Stimulated activated CD4-positive, alpha-beta T cell treated with anti-CD3 and anti-CD28 coated beads, TNF-alpha, amount 100 ng/mL, for 4 hours (primary cell): ENCODE results near the gene MACROD2.

ENCODE experiments used
- DNase-seq, 3 experiments: peaks; one replicate each; pipeline ENCODE4 v3.0.0-alpha.2; 2020; ENCODE audit warnings: low read depth in 3 of 3

Gene MACROD2

DNA sequence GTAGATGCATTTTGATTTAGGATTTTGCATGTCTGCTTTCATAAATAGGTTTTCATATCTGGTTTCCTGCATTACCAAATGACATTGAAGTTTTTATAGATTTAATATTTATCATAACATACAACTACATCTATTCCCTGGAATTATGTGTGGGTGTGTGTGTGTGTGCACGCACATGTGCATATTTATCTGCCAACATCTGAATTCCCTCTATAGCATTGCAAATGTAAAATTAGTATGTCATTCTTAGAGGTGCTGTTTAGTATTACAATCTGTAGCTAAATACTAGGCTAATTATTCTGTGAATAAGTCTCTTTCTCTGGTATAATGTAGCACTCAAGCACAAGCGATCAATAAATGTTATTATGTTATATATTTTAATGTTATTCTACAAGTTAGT, 820.0 kb downstream of the MACROD2 start:
- no peak for DNase-seq

DNA sequence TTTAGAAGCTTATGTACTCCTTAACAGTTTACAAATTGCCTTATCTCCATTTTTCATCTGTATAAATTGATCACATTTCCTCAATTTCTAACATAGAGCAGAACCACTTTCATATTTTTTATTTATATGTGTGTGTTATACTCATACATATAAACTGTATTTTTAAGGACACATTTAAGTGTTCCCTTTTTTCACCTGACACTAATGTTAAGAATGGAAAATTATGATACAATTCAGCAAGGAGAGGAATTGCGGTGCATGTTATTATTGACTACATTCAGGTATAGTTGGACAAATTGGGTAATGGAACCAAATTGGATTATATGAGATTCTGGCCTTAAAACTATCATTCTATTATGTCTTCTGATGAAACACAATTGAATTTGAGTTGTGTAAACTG, 821.2 kb downstream of the MACROD2 start:
- no peak for DNase-seq

DNA sequence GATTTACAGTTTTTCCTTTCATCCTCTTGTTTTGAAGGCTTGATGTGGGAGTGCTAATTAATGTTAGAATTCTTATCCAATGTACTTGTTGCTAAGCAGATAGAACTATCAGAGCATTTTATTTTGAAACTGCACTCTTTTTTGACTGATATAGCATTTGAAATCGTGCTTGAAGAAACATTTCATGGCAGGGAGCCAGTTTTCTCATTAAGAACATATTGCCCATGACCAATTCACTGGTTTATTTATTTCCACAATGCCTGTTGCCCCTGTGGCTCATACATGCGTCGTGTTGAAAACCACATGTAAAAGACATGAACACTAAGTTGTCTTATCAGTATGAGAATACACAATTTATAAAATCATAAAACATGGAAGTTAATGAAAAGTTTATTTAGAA, 821.8 kb downstream of the MACROD2 start:
- DNase-seq, result no peak

DNA sequence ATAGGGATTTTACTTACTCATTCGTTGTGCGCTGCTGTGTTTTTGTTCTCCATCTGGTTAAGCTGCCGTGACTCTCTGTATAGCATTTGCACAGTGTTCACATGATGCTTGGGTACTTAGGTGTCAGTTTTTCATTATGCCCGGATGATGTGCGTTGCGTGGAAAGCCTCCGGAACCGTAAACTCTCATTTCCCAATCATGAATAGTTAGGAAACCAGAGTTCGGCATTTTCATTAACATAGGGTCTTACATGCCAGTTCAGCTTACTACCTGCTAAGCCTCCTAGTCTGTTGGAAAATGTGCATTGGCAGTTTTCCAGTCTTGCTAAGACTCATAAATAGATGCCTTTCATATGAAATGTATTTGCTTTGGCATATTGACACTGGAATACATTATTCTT, 825.5 kb downstream of the MACROD2 start:
- DNase-seq, result no peak

DNA sequence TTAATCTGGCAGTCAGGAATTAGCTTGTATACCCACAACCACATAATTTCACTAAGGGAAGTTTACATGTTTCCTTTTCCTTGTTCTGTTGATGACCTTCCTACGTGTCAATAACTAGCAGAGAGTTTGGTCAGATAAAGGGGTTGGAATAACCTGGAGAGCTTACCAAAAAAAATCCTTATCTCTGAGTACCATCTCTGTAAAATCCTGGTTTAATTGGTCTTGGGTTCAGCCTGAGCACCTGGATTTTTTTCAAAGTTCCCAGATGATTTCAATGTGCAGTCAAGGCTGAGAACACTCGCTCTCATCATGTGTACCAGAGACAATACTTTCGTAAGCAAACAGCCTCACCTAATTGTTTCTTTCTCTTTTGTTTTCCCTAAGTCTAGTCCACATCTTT, 825.9 kb downstream of the MACROD2 start:
- DNase-seq, result no peak

DNA sequence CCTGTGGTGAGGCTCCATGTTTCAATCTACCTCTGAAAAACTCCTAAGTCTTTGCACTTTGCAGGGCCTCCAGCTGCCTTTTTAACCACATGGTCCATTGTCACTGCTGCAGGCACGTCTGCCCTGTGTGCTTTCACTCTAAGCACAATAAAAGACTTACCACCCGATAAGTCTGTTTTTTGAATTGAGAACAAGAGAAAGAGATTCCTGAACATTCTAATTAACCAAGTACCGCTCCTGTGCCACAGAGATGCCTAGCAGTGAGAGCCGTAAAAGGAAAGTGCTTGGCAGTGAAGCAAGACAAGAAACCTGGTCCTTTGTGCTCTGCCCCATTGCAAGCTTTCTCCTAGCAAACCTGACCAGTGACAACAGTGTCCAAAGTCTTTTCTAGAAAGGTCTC, 829.7 kb downstream of the MACROD2 start:
- DNase-seq, result no peak

DNA sequence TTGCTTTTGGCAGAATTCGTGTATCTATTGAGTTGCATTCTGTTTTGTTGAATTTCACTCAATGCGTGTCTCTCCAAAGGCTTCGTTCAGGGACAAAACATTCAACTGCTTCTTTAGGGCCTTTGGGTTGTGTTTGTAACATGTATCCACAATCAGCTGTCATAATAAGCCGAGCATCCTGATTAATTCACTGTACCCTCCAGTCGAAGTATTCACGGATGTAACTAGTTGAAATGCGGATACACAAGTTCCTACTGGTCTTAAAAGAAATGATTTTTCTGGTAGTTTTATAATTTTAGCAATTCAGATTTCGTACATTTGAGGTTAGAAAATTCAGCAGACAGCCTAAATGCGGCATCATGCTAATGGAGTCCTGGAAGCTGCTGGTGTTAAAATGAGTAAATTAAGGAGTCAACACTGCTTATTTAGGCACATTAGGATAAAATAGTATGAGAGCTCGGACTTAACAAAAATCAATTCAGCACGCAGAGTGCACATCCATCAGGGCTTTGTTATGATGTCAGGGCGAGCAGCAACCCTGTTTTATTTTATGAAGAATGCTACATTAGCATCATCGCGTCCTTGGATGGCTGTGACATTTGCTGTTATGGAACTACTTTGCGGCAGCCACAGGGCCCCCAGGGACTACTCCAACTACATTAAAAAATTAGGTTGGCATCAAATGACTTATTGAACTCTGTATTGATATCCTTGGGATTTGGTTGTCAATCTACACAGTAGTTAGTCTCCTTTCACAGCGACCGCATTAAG, 831.4 kb downstream of the MACROD2 start:
- DNase-seq, result no peak

DNA sequence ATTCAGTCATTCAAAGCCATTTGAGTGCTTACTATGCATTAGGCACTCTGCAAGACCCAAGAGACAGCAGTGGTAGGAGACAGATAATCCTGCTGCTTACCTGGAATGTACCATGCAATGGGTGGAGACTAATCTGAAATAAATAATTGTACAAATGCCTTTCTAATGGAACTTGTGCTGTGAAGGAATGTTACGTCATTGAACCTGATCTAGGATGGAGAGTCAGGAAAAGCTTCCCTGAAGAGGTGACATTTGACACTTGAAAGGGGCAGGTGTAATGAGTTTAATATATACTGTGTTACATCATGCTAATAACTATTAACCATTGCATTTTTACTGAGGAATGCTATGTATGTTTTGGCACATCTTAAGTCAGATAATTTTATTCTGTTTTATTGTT, 833.1 kb downstream of the MACROD2 start:
- no peak for DNase-seq

DNA sequence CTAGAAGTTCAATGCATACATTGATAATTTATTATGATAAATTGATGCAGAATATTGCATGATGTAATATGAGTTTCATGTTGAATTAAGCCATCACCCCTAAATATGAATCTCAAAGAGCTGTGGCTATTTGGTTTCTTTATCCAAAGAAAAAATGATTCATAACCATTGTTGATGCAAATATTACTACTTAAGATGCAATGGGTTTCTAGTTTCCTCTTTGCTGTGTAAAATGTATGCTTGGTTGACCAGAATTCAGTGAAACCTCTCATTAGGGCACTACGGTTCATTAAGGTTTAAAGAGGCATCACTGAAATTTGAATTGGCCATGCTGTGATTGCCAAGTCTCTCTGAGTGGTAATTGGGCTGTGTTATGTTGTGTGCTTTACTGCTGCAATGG, 834.6 kb downstream of the MACROD2 start:
- DNase-seq, result no peak

DNA sequence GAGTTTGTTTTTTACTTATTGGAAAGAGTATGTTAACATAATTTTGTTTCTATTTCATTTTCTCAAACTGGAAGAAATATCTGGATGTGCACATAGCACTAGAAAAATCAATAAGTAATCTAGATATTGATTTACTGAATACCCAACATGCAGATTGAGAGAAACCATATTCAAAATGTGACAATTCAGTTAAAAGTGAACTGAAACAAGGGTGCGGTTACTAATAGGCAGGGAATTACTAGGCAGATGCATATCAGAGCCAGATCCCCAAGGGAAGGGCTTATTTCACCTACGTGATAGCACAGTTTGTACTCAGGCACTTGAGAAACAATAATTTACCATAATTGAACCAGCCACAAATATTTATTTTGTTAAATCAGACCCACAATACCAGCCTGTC, 835.1 kb downstream of the MACROD2 start:
- DNase-seq, result no peak

DNA sequence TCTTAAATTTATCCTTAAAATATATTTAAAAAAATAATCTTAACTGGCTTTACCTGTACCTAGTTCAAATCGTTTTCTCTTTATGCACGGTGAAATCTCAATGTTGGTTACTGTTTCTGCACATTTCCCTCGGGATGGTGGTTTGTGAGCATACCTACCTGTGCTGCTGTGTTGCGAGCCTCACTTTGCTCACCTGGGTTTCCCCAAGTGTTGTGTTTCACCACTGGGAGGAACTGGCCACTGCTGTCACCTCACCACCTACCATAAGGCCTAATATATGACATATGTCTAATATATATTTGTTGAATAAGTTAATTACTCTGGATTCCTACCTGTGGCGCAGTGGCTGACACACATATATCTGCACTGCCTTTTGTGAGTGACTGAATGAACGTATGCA, 835.6 kb downstream of the MACROD2 start:
- DNase-seq, result no peak

DNA sequence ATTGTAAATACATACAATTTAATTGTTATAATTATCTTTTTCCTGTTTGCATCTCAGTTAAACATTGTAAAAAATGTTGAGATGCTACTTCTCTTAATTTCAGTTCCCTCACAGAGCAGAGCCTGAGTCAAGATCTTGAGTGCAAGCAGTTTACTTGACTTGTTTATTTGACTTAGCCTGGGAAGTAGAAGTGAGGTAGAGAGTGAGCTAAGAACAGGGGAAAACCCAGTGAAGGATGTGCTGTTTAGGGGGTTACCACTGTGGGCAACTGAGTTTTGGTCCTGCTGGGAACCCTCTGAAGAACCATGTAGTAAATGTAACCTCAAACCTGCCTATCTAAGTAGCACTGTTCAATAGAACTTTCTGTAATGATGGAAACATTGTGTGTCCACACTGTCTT, 837.3 kb downstream of the MACROD2 start:
- no peak for DNase-seq

DNA sequence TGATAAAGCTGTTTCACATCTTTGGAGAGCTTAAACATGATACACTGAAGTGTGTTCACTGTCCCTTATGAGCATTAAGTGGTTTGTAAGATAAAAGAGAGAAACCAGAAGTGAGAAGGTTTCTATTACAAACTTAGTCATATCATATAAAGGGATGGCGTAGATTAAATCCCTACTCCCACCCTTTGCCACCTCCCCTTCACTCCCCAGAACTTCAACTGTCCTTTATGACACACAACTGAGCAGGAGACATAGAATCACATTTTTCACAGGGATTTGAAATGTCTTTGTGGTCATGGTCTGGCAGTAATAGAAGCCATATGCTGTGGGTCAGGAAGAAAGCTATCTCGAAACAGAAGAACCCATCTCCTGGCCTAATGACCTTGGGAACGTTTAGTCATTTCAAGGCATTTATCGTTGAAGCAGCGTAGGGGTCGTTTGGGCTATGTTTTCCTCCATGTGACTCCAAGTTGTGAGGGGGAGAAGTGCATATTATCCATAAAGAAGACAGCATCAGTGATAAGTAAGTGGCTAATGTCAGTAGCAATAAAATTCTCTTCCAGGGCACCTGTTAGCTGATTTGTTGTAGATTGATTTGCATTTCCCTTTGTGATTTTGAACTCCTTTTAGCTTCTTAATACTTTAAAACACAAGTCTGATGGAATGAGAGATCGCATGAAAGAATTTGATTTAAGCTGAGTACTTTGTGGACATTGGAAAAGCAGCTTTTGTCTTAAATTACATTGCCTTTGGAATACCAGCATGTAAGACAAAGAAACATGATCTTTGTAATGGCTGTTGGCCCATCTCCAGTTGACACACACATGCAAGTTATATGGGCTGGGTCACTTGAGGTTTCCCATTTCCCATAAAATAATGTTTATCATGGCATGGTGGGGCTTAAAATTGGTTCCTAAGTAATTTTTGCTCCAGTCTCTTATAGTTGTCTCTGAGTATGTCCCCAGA, 843.6 kb downstream of the MACROD2 start:
- no peak for DNase-seq

DNA sequence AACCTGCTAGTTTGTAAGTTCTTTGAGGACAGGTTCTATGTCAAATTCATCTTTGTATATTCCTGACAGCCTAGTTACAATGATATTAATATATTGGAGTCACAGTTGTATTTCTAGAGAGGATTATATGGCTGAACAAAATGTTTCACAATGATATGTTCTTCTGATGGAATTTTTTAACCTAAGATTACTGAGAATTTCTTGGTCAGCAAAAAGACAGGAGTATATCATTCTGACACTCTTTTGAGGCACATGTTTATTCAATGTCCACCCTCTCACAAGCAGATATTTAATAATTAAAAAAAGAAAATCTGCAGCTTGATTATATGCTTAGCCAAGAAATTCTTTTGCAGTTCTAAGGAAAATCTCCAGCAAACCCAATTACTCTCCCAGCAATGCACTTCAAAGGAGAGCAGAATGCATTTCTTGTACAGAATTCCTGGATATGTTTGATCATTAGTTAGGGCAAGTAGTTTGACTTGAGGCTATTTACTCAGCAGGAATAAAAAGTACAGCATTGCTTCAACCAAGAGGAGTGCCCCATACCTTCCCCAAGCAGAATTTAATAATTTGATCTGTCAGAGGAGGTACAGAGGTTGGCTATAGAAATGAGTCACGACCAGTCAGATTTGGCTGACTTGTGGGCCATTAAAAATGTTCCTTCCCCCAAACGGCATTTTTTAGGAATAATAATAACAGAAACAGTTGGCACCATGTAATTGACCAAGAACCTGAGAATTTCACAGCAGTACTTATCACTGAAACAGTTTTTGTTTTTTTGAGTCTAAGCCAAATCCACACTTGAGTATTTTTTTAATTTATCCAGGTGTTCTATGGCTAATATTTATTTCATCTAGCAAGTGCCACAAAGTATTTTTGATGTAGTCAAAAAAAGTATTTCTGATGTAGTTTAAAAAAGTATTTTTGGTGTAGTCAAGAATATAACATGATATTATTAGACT, 850.2 kb downstream of the MACROD2 start:
- DNase-seq, result no peak

DNA sequence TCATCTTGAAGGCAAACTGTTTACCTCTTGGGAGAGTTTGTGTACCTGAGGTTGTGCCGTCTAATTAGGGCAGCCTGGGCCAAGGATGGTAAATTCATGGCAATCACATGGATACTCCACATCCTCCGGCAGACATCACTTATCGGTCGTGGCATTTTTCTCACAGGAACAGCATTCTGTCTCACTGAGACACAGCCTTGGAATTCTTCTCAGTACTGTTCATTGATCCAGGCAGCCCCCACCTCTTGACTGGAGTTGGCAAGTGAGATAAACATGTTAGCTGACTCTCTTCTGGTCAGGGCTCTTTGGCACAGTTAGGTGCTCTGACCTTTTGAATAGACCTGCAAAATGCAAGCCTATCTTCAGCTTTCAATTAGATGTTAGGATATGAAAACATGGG, 853.5 kb downstream of the MACROD2 start:
- DNase-seq, result no peak

DNA sequence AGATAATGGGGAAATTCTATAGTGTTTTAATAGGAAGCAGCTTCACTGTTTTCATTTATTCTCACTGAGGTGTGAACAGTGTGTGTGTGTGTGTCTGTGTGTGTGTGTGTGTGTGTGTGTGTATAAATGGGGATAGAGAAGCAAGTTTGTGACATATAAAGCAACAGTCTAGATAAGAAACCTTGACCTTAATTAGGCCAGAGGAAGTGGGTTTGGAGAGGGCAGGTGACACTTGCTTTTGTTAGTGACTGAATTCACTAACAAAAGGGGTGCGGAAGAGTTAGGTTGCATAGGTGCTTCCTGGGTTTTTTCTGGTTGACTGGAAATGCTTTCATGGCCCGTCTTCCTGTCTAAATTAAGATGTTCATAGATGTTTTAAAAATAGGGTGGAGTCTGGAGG, 857.8 kb downstream of the MACROD2 start:
- no peak for DNase-seq

DNA sequence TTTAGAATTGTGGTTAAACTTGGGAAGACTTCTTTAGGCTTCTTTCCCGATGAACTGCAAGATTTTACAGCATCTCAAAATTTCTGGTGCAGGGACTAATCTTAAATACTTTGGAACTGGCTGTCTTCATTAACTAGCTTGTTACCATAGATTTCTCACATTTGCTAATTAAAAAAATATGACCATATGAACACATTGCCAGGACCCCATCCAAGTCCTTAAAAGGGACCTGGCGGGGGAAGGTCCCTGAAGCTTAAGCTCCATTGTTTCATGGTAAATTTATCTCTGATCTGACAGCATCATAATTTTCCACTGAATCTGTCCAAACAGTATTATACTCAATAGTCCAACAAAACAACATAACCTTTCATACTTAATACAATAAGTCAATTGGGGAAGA, 859.9 kb downstream of the MACROD2 start:
- no peak for DNase-seq

DNA sequence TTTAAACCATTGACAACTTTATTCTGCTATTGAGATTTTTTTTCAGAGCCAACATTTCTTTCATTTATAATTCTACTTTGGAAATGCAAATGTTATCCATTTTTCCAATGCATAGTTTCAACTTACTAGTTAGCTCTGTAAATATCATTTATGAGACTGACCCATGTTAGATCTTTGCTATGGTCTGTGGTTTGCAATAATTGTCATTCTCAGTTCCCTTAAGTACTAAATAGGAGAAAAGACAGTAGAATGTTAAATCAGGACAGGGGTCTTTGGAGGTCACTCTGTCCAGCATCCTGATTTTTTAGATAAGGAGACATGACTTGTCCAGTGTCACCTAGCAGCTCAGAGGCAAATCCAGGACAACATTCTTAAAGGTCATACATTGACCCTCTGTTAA, 864.3 kb downstream of the MACROD2 start:
- no peak for DNase-seq

DNA sequence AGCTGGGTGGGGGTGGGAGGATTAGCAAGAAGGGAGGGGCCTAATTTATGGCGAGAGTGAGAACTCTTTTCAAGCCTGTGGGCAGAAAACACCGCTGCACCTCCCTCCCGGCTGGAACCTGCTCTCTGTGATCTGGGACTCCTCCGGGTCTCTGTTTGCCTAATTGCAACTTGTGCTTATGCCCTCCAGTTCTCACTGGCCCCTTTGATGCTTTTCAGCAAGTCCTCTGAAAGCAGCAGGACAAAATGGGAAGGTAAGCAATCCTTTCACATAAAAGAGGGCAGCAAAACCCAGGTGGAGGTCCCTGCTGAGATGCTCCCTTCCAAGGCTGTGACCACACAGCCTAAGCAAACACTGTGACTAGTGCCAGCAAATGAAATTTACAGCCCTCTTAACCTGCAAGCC, 865.1 kb downstream of the MACROD2 start:
- DNase-seq, result no peak

DNA sequence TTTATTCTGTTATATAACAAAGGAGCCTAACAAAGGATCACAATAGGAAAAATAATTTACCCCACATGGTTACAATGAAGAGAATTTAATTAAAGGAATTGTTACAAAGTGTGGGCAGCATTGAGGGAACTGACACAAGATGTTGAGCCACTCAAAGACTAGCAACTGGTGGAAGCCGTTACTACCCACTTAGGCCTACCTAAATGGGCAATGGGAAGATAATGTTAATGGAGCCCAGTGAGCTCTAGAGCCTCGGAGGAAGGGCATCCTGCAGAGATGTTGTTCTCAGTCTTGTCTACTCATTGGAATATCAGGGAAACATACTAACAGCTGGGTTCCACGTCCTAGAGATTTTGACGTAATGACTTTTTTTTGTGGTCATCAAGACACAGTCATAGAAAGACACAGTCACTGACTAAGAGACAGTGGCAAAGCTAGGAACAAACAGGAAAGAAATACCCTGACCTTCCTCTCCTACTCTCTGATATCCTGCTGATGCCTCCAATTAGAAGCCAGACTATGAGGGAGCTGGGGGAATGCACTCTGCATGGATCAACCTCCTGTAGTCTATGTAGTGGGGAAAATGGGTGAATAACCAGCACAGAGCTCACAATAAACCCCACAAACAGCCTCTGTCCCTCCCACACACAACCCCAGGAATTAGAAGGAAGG, 865.8 kb downstream of the MACROD2 start:
- no peak for DNase-seq

DNA sequence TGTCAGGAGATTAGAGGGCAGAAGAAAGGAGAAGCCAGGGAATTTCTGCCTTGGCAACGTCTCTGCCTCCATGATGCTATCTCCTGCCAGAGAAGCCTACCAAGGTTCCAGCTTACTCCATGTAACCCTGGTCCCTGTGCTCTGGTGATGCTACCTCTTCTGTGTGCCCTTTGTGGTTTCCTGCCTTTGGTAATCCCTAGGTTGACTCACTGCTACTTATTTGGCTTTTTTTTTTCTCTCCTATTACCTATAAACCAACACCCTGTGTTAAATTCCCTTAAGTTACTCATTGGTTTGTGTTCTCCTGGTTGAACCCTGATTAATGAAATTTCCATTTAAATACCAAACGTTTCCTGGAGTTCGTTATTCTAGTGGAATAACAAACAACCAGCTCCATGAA, 869.9 kb downstream of the MACROD2 start:
- no peak for DNase-seq
